HG03378 (cell line): ENCODE results near the gene PTPRCAP.
"Not testable (repeated sequence)": the region's sequence is repeated elsewhere in the genome, so short reads cannot be mapped to it uniquely, and the experiment has no call there.

Source experiments
- ATAC-seq: cut with Tn5 transposase; IDR thresholded peaks from one replicate; pipeline ENCODE4 v1.9.1; 2021; ENCODE audit warnings: mild to moderate bottlenecking, moderate library complexity; ENCODE audit not compliant: unreplicated experiment

Gene PTPRCAP, protein sequence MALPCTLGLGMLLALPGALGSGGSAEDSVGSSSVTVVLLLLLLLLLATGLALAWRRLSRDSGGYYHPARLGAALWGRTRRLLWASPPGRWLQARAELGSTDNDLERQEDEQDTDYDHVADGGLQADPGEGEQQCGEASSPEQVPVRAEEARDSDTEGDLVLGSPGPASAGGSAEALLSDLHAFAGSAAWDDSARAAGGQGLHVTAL

DNA sequence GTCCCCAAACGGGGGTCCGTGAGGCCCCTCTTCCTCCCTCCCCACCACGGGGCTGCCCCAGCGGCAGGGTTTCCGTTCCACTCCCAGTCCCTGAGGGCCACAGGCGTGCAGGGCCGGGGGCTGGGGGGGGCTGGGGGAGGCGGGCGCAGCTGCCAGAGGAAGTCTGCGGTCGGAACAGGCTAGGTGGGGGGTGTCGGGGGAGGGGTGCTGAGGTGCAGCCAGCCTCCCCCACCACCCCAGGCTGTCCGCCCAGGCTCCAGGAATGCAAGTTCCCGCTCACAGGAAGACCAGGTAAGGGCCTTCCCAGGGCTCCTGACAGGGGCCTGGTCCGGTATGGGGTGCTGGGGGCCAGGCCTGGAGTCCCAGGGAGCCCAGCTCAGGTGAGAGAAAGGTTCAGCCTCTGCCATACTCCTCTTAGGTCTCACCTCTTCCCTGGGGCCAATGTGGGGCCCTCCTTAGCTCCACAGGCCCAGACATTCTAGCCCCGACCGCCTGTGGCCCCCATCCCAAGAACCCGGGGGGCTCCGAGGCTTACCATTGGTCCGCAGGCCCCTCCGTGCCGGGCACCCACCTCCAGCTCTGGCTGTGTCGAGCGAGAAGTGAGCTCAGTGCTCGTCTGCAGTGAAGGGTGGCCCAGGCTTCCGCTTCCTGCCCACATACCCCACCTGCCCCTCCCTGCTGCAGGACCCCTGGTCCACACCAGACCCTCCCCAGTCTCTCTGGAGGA lies at the start of gene PTPRCAP:
PTPRCAP (minus strand) TSS at position 601 of the 727 bp plus-strand sequence; CDS start at position 538, 63 bp downstream.
- no peak for ATAC-seq

DNA sequence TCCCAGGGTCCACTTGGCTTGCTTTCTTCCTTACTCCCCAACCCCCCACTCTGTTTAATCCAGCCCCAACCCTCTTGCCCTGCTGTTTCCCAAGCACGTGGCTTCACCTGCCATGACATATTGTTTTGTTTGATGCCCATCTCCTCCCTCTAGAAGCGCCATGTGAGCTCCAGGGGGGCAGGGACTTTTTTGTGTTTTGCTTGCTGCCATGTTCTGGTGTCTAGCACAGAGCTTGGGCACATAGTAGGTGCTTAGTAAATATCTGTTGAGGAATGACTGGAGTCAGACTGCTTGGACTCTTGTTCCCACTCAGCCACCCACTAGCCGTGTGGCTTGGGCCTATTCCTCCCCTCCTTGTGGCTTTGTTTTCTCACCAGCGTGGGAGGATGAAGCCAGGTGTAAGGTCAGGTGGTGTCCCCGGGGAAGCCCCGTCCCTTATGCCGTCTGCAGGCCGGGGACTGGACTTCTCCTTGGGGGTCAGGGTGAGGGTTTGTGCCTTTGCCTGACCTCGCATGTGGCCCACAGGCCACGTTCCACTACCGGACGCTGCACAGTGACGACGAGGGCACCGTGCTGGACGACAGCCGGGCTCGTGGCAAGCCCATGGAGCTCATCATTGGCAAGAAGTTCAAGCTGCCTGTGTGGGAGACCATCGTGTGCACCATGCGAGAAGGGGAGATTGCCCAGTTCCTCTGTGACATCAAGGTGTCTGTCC lies 49.2 kb upstream of the PTPRCAP start:
- peak; percentile 23 for ATAC-seq

- not testable (repeated sequence) for ATAC-seq
Measured at GRCh38 chr11:67485873-67486361, 48.4 kb upstream of the PTPRCAP start.

- no peak for ATAC-seq
Measured at GRCh38 chr11:67484847-67485311, 47.4 kb upstream of the PTPRCAP start.

DNA sequence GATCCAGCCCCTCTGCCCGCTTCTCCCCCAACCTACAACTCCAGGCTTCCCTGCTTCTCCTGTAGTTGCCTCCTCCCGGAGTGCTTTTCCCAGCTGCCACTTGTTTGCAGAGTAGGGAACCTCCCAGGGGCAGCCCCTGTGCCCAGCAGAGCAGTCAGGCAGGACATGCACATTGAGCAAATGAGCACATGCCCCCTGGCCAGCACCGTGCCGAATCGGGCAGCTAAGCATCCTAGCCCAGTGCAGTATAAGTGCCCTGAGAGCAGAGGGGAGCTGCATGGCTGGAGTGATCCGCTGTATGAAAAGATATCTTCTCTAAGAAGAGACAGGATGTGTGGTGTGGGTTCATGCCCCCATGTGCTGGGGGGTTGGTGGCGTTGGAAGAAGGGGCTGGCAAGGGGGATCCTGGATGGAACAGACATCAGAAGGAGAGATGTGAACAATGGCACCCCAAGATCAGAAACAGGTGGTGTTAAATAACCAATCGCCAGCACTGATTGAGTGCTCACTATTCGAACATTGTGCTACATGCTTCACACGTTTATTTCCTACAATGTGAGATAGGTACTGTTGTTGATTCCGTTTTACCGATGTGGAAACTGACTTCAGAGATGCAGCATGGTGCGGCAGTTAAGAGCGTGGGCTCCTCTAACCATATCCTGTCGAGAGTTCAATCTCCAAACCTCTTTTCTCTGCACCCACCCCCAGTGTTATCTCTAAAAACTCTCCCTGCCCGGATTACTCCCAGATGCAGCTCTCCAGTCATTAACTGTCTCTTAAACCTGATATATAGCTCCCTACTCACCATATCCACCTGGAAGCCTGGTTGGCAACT lies 46.6 kb upstream of the PTPRCAP start:
- no peak for ATAC-seq

DNA sequence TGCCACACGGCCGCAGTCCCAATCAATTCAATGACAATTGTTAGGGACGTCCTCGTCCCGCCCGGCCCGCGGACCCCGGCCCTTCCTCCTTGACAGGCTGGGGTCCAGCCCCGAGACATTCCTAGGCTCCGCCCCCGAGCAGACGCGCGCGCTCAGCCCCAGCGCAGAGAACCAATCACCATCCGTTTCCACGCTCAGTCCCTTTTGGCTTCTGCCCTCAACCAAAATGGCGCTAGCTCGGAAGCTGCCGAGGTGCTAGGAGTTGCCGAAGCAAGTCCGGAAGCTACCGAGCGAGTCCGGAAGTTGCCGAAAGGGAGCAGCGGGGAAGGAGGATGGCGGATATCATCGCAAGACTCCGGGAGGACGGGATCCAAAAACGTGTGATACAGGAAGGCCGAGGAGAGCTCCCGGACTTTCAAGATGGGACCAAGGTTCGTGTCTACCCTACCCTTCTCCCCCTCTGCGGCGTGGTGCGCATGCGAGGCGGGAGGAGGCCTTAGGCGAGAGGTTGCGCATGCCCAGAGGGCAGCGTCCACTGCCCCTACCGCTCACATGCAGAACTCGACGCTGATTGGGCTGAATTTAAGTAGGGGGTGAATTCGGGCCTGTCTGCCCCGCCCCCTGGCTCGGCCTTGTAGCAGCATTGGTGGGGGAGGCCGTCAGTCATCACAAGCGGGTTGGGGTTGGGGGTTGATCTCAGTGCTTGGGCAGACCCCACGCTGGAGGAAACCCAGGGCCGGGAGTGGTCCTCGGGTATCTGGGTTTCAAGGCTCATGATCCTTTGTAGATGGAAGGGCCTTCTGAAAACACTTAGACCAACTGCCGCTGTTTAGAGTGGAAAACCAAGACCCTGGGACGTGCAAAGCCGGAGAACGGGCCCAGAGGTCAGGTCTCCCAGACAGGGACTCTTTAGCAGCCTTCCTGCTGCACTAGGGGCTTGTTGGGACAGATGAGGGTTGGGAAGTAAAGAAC lies 45.6 kb upstream of the PTPRCAP start, which contains the start of gene AIP:
AIP (plus strand) TSS at position 200 of the 972 bp plus-strand sequence; CDS start at position 333, 133 bp downstream.
- ATAC-seq = peak; percentile 53

DNA sequence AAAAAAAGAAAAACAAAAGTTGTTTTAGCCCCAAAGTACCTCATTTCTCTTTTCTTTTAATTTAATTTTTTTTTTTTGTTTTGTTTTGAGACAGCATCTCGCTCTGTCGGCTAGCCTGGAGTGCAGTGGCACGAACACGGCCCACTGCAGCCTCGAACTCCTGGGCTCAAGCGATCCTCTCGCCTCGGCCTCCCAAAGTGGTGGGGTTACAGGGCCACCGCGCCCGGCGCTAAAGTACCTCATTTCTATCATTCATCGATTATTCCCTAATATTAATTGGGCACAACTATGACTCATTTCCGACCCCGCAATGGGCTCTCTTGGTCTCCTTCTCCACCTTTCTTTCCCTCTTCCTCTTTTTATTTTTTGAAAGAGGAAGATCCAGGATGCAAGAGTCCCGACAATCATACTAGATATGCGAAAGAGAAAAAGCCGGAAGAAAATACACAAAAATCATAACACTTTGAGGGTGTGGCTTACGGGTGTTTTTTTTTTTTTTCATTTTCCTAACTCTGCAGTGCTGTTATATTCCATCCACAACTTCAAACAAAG lies 44.9 kb upstream of the PTPRCAP start:
- ATAC-seq = no peak

DNA sequence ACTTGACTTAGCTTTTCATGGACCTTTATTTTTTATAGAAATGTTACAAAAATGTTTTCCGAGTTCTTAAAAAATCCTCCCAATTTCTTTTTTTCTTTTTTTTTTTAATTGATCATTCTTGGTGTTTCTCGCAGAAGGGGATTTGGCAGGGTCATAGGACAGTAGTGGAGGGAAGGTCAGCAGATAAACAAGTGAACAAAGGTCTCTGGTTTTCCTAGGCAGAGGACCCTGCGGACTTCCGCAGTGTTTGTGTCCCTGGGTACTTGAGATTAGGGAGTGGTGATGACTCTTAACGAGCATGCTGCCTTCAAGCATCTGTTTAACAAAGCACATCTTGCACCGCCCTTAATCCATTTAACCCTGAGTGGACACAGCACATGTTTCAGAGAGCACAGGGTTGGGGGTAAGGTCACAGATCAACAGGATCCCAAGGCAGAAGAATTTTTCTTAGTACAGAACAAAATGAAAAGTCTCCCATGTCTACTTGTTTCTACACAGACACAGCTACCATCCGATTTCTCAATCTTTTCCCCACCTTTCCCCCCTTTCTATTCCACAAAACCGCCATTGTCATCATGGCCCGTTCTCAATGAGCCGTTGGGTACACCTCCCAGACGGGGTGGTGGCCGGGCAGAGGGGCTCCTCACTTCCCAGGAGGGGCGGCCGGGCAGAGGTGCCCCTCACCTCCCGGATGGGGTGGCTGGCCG lies 40.0 kb upstream of the PTPRCAP start:
- not testable (repeated sequence) for ATAC-seq

DNA sequence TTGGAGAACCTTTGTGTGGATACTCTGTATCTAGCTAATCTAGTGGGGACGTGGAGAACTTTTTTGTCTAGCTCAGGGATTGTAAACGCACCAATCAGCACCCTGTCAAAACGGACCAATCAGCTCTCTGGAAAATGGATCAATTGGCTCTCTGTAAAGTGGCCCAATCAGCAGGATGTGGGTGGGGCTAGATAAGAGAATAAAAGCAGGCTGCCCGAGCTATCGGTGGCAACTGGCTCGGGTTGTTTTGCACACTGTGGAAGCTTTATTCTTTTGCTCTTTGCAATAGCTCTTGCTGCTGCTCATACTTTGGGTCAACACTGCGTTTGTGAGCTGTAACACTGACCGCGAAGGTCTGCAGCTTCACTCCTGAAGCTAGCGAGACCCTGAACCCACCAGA lies 39.2 kb upstream of the PTPRCAP start:
- ATAC-seq = not testable (repeated sequence)

- ATAC-seq = no peak
Measured at GRCh38 chr11:67472882-67473281, 35.4 kb upstream of the PTPRCAP start.

GRCh38 chr11:67470337-67471002 lies 33.0 kb upstream of the PTPRCAP start:
- no peak for ATAC-seq

DNA sequence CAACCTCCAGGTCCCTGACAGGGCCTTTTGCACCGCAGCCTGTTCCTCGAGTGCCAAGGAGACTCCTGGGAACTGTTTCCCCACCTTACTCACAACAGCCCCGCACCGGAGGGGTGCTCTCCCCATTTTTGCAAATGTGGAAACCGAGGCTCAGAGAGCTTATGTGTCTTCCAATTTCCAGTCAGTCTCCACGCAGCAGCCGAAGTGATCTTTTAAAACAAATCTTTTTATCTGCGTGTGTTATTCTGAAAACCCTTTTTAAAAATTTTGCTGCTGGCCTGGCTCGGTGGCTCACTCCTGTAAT lies 32.0 kb upstream of the PTPRCAP start:
- peak; percentile 19 for ATAC-seq

GRCh38 chr11:67468759-67469507 lies 31.5 kb upstream of the PTPRCAP start, which contains the start of gene TMEM134:
TSS of gene TMEM134 (minus strand) at chr11:67469251. CDS start at chr11:67469192, 59 bp downstream.
- ATAC-seq = peak; percentile 49

- ATAC-seq = peak; percentile 2
Measured at GRCh38 chr11:67468456-67468758, 30.9 kb upstream of the PTPRCAP start.

DNA sequence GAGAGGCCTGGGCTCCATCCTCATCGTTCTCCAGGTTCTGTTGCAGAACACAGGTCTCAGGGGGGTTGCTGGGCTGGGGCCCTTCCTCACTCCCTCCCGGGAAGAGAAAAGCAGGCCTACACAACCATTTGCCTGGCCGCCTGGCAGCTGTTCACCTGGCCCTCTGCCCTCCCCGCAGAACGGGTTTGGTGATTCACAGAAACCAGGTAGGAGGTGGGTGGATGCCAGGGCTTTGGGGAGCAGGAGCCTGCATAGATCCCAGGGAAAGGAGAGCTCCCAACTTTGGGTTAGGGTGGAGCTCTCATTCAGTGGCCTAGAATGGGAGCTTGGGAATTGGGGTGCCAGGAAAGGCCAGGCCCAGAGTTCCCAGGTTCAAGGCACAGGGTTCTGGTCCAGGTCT lies 30.6 kb upstream of the PTPRCAP start:
- ATAC-seq = no peak

DNA sequence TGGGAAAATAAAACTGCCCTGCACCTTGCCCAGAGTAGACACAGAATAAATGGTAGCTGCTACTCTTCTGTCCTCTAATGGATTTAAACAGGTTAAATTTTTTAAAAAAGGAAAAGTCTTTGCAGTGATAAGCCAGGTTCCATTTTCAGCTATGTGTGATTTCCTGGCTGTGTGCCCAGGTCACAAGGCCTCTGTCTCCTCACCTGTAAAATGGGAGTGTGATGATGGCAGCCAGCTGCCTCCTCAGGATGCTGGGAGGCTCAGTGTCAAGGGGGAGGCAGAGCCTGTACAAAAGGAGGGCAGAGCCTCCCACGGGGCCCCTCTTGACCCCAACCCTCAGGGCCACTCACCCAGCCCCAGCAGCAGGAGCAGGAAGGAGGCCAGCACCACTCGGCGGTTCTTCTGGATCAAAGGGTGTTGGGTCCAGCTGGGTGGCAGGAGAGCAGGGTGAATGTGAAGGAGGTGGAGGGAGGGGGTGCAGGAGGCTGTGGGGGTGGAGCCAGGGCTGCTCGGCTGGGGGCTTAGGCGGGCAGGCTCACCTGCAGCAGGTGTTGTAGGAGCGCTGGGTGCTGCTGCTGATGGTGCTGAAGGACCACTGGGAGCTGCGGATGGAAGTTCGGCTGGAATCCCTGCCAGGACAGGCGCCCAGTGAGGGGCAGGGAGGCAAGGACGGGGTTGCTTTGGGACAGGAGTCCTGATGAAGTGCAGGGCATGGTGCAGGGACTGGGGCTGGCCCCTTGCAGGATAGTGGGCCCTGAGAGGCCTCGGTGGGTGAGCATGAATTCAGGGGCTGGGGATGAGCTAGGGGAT lies 29.7 kb upstream of the PTPRCAP start:
- ATAC-seq = no peak

- no peak for ATAC-seq
Measured at GRCh38 chr11:67466367-67466766, 28.9 kb upstream of the PTPRCAP start.
